ENCODE results near the gene DLGAP4.

DNA sequence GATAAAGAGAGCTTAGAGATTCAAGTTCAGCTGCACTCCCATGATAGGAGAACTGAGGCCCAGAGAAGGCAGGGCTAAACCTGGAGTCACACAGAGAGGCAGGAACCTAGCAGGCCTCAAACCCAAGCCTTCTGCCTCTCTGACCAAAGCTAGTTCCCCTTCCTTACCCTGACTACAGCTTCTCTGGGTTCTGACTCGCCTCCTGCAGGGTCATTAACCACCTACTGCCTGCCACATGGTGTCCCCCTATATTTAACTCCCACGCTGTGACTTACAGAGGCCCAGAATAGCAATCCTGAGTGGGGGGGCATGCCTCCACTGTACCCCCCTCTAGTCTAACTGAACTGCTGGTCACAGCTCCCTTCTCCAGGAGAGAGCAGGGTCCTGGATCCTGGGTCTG is 84.1 kb downstream of the DLGAP4 start:
- TF ChIP-seq CTCF (IDR thresholded peaks at IDR 0.05 in 2 of 3, conservative IDR thresholded peaks at IDR 0.05 in 1 of 3; ENCODE audit: borderline replicate concordance in 1 of 3, insufficient read depth in 1 of 3, low read depth in 2 of 3, low read length in 2 of 3) (no peak), POLR2A (IDR thresholded peaks at IDR 0.05; ENCODE audit: borderline replicate concordance, extremely low read depth, insufficient read depth, insufficient read length) (no peak), EZH2 (IDR thresholded peaks at IDR 0.05) (no peak), POLR2AphosphoS5 (IDR thresholded peaks at IDR 0.05; ENCODE audit: low read depth, low read length) (no peak)
- TF ChIP-seq, protein P1, sequence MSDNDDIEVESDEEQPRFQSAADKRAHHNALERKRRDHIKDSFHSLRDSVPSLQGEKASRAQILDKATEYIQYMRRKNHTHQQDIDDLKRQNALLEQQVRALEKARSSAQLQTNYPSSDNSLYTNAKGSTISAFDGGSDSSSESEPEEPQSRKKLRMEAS (IDR thresholded peaks at IDR 0.05): no peak
